ENCODE results near the gene STPG3. TPM values are rescaled to one million over a fixed set of nuclear protein-coding genes. Genes with fewer than 3 reads are reported as not detected.

STPG3 gene
- total and polyA plus RNA-seq, 2 of the 13 experiments (the other 11 are each of a cell fraction or from before 2014, with no cell fraction given), result not detected

DNA sequence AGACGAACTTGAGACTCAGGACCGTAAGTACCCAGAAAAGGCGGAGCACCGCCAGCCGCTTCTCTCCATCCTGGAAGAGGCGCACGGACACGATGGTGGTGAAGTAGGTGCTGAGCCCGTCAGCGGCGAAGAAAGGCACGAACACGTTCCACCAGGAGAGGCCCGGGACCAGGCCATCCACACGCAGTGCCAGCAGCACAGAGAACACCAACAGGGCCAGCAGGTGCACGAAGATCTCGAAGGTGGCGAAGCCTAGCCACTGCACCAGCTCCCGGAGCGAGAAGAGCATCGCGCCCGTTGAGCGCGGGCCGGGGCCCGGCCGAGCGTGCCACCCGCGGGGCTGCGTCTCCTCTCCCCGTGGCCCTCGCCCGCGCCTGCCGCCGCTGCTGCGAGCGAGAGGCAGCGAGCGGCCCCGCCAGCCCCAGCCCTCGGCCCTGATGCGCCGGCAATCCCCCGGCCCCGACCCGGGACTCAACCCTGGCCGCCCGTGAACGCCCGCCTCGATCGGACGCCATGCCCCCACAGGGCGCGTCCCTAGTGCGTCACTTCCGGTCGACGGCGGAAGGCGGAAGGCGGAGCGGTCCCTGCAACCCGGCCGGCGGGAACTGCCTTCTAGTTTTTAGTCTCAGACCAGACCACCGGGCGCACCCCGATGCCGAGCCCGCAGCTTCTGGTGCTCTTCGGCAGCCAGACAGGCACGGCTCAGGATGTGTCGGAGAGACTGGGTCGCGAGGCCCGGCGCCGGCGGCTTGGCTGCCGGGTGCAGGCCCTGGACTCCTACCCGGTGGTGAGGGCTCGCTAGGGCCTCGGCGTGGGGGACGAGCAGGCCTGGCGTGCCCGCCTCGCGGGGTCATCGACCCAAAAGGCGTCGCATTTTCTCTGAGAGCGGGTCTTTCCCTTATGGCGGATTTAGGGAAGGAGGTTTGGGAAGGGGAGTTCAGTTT is 45.7 kb upstream of the STPG3 start, which contains the start of the genes NDOR1 and TMEM203 (continued):
- TF ChIP-seq, protein P1, sequence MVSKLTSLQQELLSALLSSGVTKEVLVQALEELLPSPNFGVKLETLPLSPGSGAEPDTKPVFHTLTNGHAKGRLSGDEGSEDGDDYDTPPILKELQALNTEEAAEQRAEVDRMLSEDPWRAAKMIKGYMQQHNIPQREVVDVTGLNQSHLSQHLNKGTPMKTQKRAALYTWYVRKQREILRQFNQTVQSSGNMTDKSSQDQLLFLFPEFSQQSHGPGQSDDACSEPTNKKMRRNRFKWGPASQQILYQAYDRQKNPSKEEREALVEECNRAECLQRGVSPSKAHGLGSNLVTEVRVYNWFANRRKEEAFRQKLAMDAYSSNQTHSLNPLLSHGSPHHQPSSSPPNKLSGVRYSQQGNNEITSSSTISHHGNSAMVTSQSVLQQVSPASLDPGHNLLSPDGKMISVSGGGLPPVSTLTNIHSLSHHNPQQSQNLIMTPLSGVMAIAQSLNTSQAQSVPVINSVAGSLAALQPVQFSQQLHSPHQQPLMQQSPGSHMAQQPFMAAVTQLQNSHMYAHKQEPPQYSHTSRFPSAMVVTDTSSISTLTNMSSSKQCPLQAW (CRISPR knock-in tag; IDR thresholded peaks at IDR 0.05), result peak; percentile 83
- no peak for TF ChIP-seq ZNF678 (CRISPR knock-in tag; IDR thresholded peaks at IDR 0.05)
- no peak for TF ChIP-seq PLRG1 (conservative IDR thresholded peaks at IDR 0.05)
- no peak for TF ChIP-seq CBX1 (IDR thresholded peaks at IDR 0.05; ENCODE audit: low read depth)
- TF ChIP-seq MATR3 (CRISPR knock-in tag; IDR thresholded peaks at IDR 0.05), result no peak
- TF ChIP-seq, protein P2, sequence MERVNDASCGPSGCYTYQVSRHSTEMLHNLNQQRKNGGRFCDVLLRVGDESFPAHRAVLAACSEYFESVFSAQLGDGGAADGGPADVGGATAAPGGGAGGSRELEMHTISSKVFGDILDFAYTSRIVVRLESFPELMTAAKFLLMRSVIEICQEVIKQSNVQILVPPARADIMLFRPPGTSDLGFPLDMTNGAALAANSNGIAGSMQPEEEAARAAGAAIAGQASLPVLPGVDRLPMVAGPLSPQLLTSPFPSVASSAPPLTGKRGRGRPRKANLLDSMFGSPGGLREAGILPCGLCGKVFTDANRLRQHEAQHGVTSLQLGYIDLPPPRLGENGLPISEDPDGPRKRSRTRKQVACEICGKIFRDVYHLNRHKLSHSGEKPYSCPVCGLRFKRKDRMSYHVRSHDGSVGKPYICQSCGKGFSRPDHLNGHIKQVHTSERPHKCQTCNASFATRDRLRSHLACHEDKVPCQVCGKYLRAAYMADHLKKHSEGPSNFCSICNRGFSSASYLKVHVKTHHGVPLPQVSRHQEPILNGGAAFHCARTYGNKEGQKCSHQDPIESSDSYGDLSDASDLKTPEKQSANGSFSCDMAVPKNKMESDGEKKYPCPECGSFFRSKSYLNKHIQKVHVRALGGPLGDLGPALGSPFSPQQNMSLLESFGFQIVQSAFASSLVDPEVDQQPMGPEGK (CRISPR knock-in tag; IDR thresholded peaks at IDR 0.05), result peak; percentile 86
- TF ChIP-seq GTF3A (CRISPR knock-in tag; conservative IDR thresholded peaks at IDR 0.05), result no peak
- TF ChIP-seq ELF4 (CRISPR knock-in tag; IDR thresholded peaks at IDR 0.05; ENCODE audit: borderline replicate concordance), result no peak
- TF ChIP-seq CBFB (CRISPR knock-in tag; IDR thresholded peaks at IDR 0.05), result peak; percentile 9; the same call in 1 of the 2 replicates
- TF ChIP-seq, protein P3, sequence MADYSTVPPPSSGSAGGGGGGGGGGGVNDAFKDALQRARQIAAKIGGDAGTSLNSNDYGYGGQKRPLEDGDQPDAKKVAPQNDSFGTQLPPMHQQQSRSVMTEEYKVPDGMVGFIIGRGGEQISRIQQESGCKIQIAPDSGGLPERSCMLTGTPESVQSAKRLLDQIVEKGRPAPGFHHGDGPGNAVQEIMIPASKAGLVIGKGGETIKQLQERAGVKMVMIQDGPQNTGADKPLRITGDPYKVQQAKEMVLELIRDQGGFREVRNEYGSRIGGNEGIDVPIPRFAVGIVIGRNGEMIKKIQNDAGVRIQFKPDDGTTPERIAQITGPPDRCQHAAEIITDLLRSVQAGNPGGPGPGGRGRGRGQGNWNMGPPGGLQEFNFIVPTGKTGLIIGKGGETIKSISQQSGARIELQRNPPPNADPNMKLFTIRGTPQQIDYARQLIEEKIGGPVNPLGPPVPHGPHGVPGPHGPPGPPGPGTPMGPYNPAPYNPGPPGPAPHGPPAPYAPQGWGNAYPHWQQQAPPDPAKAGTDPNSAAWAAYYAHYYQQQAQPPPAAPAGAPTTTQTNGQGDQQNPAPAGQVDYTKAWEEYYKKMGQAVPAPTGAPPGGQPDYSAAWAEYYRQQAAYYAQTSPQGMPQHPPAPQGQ (CRISPR knock-in tag; IDR thresholded peaks at IDR 0.05; ENCODE audit: borderline replicate concordance), result no peak
- TF ChIP-seq RBM39 (IDR thresholded peaks at IDR 0.05; ENCODE audit: low read depth, low read length, poor library complexity, severe bottlenecking), result no peak
- no peak for TF ChIP-seq NR2F6 (IDR thresholded peaks at IDR 0.05)
- 0 out of 2 replicates have a peak, but pooled peaks have one; percentile 38 for TF ChIP-seq NR2F6 (CRISPR knock-in tag; IDR thresholded peaks at IDR 0.05)
- no peak for TF ChIP-seq TCF12 (IDR thresholded peaks at IDR 0.05)
- TF ChIP-seq TCF12 (CRISPR knock-in tag; IDR thresholded peaks at IDR 0.05), result 0 out of 2 replicates have a peak, but pooled peaks have one; percentile 28
- TF ChIP-seq, protein P4, sequence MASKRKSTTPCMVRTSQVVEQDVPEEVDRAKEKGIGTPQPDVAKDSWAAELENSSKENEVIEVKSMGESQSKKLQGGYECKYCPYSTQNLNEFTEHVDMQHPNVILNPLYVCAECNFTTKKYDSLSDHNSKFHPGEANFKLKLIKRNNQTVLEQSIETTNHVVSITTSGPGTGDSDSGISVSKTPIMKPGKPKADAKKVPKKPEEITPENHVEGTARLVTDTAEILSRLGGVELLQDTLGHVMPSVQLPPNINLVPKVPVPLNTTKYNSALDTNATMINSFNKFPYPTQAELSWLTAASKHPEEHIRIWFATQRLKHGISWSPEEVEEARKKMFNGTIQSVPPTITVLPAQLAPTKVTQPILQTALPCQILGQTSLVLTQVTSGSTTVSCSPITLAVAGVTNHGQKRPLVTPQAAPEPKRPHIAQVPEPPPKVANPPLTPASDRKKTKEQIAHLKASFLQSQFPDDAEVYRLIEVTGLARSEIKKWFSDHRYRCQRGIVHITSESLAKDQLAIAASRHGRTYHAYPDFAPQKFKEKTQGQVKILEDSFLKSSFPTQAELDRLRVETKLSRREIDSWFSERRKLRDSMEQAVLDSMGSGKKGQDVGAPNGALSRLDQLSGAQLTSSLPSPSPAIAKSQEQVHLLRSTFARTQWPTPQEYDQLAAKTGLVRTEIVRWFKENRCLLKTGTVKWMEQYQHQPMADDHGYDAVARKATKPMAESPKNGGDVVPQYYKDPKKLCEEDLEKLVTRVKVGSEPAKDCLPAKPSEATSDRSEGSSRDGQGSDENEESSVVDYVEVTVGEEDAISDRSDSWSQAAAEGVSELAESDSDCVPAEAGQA (IDR thresholded peaks at IDR 0.05; ENCODE audit: low read depth), result peak; percentile 96
- TF ChIP-seq, protein P4 (CRISPR knock-in tag; IDR thresholded peaks at IDR 0.05; ENCODE audit: borderline replicate concordance), result peak; percentile 63; the same call in 1 of the 2 replicates
- TF ChIP-seq ISX (CRISPR knock-in tag; conservative IDR thresholded peaks at IDR 0.05), result no peak

All from HepG2 (cell line).